Measurements from ENCODE around the gene PPP1R7.
A peak's percentile ranks its signal among the peaks of the same experiment; 100 is the strongest.
"Not testable (repeated sequence)": the region's sequence is repeated elsewhere in the genome, so short reads cannot be mapped to it uniquely, and the experiment has no call there.

PPP1R7 gene, protein sequence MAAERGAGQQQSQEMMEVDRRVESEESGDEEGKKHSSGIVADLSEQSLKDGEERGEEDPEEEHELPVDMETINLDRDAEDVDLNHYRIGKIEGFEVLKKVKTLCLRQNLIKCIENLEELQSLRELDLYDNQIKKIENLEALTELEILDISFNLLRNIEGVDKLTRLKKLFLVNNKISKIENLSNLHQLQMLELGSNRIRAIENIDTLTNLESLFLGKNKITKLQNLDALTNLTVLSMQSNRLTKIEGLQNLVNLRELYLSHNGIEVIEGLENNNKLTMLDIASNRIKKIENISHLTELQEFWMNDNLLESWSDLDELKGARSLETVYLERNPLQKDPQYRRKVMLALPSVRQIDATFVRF

DNA sequence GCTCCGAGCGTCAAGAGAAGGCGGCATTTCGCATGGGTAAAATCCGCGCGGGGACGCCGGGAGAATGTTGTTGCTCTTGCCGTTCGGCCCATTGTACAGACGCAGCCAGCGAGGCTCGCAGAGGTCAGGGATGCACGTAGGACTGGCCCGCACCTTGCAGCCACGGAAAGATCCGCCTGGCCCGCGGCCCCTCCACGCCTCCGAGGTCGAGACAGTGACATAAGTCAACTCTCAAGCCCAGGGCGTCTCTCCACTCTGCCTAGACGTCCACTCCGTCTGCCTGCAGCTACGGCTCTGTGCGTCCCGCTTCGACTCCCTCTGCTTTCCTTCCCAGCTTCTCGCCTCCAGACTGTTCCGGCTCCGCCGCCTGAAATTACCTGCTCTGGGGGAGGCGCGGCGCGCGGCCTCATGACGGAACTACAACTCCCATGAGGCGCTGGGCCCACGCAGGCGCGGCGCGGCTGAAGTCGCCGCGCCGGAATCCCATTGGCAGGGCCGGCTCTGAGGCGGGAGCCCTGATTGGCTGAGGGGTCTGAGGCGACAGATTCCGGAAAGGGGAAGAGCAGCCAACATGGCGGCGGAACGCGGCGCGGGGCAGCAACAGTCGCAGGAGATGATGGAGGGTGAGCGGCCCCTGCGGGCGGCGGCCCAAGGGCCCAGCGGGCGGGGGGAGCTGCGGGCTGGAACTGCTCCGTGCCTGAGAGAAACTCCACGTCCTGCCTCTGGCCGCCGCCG is at the start of gene PPP1R7:
Gene PPP1R7 (plus strand): TSS at position 543 of the 735 bp plus-strand sequence. CDS start 29 bp downstream, at position 572.
- TF ChIP-seq, protein P1, sequence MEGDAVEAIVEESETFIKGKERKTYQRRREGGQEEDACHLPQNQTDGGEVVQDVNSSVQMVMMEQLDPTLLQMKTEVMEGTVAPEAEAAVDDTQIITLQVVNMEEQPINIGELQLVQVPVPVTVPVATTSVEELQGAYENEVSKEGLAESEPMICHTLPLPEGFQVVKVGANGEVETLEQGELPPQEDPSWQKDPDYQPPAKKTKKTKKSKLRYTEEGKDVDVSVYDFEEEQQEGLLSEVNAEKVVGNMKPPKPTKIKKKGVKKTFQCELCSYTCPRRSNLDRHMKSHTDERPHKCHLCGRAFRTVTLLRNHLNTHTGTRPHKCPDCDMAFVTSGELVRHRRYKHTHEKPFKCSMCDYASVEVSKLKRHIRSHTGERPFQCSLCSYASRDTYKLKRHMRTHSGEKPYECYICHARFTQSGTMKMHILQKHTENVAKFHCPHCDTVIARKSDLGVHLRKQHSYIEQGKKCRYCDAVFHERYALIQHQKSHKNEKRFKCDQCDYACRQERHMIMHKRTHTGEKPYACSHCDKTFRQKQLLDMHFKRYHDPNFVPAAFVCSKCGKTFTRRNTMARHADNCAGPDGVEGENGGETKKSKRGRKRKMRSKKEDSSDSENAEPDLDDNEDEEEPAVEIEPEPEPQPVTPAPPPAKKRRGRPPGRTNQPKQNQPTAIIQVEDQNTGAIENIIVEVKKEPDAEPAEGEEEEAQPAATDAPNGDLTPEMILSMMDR (IDR thresholded peaks at IDR 0.05; ENCODE audit: borderline replicate concordance, insufficient read depth, low read depth, low read length), result peak; percentile 48; the same call in 1 of the 2 replicates
- H3K4me3 ChIP-seq (ENCODE audit: low read depth, low read length), result peak within 1 kb of the TSS; percentile 68

DNA sequence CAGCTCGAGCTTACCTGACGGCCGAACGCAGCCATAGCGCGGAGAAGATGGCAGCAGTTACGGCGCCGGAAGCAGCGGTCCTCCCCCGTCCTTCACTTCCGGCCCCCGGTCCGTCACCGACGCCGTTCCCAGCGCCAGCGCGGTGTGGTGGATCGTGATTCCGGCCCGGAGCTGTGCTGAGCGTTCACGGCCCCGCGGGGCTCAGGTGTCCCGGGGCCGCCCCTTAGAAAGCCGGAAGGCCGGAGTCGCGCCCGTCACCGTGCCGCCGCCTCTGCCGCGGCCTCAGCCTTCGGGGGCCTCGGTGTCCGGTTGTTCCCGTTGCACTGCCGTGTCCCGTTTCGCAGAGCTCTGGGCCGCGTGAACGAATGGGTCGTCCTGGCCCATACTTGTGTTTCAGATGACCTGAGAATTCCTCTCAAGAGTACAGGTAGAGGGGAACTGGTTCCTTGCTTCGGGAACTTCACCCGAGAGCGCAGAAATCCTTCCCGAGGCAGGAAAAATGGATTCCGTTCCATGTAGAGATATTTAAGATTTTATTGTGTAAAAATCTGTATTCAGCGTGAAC is 47.9 kb upstream of the PPP1R7 start, which contains the start of gene MTERF4:
Gene MTERF4 (minus strand): TSS at position 49 of the 565 bp plus-strand sequence. CDS start 14 bp downstream, at position 35.
- TF ChIP-seq, protein P1 (IDR thresholded peaks at IDR 0.05; ENCODE audit: borderline replicate concordance, insufficient read depth, low read depth, low read length), result no peak
- H3K4me3 ChIP-seq (ENCODE audit: low read depth, low read length), result peak within 1 kb of the TSS; percentile 86

DNA sequence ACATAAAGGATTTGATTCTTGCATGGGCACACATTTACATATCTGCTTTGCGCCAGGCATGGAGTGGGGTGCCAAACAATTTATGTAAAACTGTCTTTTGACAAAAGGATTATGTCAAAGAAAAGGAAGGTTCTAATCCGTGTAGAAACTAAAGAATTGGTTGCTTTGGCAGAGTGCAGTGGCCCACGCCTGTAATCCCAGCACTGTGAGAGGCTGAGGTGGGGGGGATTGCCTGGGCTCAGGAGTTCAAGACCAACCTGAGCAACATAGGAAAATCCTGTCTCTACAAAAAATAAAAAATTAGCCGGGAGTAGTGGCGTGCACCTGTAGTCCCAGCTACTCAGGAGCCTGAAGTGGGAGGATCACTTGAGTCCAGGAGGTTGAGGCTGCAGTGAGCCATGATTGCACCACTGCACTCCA is 47.1 kb upstream of the PPP1R7 start:
- TF ChIP-seq, protein P1 (IDR thresholded peaks at IDR 0.05; ENCODE audit: borderline replicate concordance, insufficient read depth, low read depth, low read length), result no peak
- H3K4me3 ChIP-seq (ENCODE audit: low read depth, low read length), result peak overlapping the region; percentile 86

DNA sequence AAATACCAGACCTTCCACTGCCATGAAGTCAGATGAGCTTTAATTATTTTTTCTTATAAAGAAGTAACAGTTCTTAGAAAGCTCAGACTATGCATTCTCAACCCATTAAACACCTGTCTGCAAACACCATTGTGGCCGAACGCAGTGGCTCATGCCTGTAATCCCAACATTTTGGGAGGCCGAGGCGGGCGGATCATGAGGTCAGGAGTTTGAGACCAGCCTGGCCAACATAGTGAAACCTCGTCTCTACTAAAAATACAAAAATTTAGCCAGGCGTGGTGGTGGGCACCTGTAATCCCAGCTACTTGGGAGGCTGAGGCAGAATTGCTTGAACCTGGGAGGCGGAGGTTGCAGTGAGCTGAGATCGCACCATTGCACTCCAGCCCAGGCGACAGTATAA is 45.7 kb upstream of the PPP1R7 start:
- H3K4me3 ChIP-seq (ENCODE audit: low read depth, low read length), result not testable (repeated sequence)

DNA sequence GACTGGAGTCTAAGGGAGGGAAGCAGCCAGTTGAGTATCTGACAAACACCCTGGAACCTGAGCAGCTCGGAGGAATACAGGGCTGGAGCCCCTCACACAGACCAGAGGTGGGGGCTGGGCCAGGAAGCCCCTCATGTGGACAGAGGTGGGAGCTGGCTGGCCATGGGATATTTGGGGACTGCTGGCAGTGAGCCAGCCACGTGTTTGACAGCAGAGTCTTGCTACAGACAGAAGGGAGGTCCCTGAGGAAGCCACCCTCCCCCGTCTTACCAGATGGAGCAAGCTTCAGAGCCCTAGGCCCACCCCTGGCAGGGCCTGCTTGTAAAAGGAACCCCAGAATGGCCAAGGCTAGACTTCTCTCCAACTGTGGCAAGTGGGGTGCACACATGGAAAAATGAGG is 44.6 kb upstream of the PPP1R7 start:
- H3K4me3 ChIP-seq (ENCODE audit: low read depth, low read length), result no peak overlapping the region
- TF ChIP-seq, protein P1 (IDR thresholded peaks at IDR 0.05; ENCODE audit: borderline replicate concordance, insufficient read depth, low read depth, low read length), result no peak

DNA sequence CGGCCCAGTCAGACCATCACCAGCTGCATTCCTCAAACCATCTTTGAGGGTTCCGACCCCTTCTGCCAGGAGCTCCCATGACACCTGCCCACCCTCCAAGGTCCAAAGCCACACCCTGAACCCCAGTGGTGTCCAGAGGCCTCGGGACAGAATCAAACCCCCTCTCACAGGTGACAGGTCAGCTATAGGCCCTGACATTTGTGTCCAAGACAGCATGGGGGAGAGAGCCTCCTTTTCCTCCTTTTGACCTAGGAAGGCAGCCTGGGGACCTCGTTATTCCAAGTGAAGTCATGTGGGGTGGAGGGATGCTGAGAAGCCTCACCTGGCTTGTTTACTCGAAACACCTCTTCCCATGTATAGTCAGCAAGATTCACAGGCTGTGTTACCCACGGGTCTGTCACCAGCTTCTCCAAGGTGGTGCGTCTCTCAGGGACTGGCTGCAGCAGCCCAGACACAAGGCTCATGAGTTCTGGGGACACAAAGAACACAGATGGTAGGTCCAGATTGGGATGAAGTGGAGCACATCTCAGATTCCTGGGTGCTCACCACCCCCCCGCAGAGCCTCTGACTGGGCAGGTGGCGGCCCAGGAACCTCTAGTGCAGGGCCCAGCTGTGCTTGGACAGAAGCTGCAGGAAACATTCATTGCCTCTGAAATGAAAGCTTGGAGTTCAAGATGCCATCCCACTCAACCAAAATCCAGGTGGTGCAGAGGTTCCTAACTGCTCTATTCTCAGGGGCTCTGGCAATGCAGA is 43.1 kb upstream of the PPP1R7 start:
- TF ChIP-seq, protein P1 (IDR thresholded peaks at IDR 0.05; ENCODE audit: borderline replicate concordance, insufficient read depth, low read depth, low read length), result no peak
- H3K4me3 ChIP-seq (ENCODE audit: low read depth, low read length), result no peak overlapping the region
